NCI-H1105 (cell line): Measurements from ENCODE around the gene MAP1A.

ENCODE experiments used
- DNase-seq: peaks from one replicate; lab custom pipeline; 2025; lab: John Stamatoyannopoulos, UW

MAP1A gene

DNA sequence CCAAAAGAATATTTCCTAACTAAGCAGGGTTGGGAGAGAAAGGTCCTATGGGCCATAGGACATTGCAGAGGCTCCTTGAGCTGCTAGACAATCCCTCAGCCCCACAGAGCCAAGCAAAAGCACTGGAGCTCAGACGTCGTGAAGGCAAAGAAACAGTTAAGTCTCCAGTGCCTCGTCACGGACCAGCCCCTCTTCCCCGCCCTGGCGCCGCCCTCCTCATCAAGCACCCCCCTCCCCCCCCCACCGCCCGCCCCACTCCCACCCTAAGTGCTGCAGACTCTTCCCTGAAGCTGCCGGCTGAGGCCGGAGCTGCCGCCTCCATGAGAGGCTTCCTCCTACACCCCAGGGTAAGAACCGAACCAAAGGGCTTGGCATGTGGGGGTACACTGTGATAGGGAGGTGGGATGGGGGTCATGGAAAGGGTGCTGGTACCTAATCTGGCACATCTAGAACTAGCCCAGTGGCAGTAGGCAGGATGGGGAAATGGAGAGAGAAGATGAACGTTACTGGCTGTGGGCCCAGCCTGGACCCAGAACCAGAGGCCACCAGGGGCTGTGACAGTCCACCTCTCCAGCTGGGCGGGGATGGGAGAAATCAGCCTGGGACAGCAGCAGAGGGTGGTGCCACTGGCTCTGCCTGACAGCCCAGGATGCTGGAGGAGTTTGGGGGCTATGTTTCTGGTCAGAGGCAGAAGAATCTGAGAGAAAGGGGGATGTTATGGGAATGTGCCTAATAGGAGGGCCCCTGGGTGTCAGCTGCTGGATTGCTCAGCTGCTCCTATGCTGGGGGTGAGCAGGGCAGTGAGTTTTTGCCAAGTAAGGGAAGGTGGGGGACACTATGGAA, at the start of gene MAP1A:
MAP1A (plus strand) TSS at position 255 of the 843 bp plus-strand sequence. CDS start 3,866 bp downstream, outside the sequence.
- peak; percentile 19 for DNase-seq

DNA sequence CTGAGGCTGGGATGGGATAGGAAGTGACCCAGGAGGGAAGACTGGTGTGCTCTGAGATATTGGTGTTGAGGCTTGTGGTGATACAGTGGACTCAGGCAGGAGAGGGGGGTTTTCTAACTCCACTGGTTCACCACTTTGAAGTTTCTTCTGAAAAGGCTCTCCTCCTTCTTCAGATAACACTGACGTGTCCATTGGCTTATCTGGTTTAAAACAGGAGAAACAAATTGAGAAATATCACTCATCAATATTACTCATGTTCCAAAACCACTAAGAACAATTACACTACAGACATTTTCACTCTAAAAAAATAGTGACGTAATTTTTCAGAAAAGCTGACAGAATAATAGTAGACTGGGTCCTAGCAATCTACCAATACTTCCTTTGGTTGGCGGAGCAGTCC, 47.5 kb upstream of the MAP1A start:
- DNase-seq, result no peak

- DNase-seq, result no peak
Measured at GRCh38 chr15:43471975-43472374, 45.4 kb upstream of the MAP1A start.

DNA sequence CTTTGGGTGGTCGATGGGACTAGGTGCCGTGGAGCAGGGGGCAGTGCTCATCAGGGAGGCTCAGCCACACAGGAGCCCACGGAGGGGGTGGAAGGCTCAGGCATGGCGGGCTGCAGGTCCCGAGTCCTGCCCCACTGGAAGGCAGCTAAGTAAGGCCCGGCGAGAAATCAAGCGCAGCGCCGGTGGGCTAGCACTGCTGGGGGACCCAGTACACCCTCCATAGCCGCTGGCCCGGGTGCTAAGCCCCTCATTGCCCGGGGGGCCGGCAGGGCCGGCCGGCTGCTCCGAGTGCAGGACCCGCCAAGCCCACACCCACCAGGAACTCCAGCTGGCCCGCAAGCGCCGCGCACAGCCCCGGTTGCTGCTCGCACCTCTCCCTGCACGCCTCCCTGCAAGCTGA, 43.5 kb upstream of the MAP1A start:
- no peak for DNase-seq

- no peak for DNase-seq
Measured at GRCh38 chr15:43483297-43484128, 33.9 kb upstream of the MAP1A start.

DNA sequence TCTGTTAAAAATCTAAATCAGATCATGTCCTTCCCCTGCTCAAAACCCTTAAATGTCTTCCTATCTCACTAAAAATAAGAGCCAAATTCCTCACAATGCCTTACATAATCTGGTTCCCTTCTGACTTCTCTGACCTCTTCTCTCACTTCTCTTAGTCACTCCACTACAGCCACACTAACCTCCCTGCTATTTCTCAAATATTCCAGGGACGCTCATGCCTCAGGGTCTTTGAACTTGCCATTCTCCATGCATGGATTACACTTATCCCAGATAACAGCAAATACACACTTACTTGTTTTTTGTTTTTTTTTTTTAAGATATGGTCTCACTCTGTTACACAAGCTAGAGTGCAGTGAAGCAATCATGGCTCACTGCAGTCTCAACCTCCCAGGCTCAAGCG, 33.0 kb upstream of the MAP1A start:
- no peak for DNase-seq

DNA sequence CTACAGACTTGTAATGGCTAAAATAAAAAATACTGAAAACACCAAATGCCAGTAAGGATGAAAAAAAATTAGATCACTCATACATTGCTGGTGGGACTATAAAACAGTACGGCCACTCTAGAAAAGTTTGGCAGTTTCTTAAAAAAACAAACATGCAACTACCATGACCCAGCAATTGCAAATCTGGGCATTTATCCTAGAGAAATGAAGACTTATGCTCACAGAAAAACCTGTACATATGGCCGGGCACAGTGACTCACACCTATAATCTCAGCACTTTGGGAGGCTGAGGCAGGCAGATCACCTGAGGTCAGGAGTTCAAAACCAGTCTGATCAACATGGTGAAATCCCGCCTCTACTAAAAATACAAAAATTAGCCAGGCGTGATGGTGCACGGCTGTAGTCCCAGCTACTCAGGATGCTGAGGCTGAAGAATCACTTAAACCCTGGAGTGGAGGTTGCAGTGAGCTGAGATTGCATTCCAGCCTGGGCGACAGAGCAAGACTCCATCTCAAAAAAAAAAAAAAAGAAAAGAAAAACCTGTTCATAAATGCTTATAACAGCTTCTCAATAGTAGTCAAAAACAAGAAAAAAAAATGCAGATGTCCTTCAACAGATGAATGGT, 30.0 kb upstream of the MAP1A start:
- no peak for DNase-seq

GRCh38 chr15:43488790-43489189, 28.6 kb upstream of the MAP1A start:
- DNase-seq, result no peak

DNA sequence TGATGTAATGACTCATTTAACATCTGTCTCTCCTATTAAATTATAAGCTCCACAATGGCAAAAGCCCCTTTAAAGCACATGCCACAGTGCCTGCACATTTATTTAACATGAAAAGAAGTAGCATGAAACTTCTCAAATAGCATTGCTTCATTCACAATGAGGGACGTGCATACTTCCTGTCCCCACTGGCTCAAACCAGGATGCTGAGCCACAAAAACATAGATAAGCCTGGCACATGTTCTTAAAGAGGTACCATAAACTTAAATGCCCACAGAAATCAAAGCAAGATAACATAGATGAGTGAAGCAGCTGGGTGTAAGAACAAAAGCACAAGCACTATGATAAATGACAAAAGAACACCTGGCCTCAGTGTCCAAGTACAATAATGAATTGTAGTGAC, 28.2 kb upstream of the MAP1A start:
- no peak for DNase-seq

GRCh38 chr15:43492266-43492665, 25.1 kb upstream of the MAP1A start:
- no peak for DNase-seq

- DNase-seq, result peak; percentile 86
Measured at GRCh38 chr15:43492673-43493601, 24.5 kb upstream of the MAP1A start, which contains the start of gene TP53BP1. TP53BP1 (minus strand) TSS chr15:43493156; CDS start chr15:43493043, 113 bp downstream.

DNA sequence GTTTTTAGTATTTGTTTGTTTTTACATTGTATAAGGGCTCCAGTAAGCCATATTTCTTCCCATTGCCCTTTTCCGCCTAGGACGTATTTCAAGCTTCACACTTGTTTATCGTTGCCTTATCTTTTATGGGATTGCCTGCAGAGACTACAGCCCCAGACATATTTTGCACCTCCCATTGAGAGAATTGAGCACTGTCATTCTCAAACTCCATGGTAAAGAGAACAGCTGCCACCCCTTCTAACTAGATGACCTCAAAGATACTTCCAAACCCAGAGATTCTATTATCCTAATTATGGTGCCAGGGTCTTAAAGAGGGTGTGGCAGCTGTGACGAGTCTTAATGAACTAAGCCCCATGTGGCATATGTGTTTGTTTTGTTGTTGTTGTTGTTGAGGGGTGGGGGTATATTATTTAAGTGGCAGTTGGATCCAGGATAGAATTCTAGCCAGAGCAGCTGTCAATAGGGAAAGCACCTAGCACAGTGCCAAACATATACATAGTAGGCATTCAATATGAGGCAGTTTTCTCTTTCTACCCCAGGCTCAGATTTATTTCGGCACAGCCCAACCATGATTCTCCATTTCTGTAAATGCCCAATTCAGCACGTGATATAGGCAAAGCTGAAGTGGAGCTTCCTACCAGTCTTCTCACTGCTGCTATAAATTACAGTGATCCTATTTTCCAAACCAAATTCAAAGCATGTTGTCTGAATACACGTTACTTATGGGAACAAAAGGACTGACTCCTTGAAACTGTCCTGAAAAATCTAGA, 23.5 kb upstream of the MAP1A start:
- DNase-seq, result no peak

DNA sequence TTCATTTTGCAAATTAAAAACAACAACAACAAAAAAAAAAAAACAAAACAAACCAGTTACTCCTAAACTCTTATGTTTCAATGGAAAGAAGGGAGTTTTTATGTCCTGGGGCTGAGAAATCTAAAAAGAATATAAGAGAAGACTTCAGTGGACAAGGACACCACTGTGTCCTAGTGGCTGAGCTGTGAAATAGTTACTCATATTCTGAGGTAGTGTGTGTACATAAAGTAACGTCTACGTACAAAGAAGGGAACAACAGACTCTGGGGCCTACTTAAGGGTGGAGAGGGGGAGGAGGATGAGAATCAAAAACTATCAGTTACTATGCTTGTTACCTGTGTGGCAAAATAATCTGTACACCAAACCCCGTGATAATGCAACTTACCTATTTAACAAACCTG, 18.4 kb upstream of the MAP1A start:
- no peak for DNase-seq

- DNase-seq, result no peak
Measured at GRCh38 chr15:43499635-43500034, 17.8 kb upstream of the MAP1A start.

GRCh38 chr15:43505738-43506137, 11.7 kb upstream of the MAP1A start:
- DNase-seq, result no peak

- no peak for DNase-seq
Measured at GRCh38 chr15:43508421-43508820, 9.0 kb upstream of the MAP1A start.

DNA sequence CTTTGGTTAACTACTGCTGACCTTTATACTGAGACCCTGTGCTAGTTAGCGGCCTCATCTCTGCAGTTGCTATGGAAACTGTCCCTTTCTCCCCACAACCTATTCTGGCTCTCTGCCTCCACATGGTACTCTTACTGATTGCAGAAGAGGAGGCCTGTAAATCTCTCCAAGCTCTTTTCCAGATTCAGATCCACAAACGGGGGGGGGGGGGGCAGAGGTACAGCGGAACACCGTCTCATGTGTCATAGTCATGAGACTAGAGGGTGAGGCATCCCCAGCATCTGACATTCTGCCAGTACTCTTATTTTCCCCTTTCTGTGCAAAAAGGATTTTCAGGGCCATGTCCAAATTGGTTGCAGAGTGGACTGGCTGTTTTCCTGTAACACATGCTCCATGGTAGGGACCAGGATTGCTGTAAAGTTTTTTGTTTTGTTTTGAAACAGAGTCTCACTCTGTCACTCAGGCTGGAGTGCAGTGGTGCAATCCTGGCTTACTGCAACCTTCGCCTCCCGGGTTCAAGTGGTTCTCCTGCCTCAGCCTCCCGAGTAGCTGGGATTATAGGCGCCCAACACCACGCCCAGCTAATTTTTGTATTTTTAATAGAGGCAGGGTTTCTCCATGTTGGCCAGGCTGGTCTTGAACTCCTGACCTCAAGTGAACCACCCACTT, 8.3 kb upstream of the MAP1A start:
- peak; percentile 17 for DNase-seq

GRCh38 chr15:43509660-43510199, 7.7 kb upstream of the MAP1A start:
- DNase-seq, result no peak

DNA sequence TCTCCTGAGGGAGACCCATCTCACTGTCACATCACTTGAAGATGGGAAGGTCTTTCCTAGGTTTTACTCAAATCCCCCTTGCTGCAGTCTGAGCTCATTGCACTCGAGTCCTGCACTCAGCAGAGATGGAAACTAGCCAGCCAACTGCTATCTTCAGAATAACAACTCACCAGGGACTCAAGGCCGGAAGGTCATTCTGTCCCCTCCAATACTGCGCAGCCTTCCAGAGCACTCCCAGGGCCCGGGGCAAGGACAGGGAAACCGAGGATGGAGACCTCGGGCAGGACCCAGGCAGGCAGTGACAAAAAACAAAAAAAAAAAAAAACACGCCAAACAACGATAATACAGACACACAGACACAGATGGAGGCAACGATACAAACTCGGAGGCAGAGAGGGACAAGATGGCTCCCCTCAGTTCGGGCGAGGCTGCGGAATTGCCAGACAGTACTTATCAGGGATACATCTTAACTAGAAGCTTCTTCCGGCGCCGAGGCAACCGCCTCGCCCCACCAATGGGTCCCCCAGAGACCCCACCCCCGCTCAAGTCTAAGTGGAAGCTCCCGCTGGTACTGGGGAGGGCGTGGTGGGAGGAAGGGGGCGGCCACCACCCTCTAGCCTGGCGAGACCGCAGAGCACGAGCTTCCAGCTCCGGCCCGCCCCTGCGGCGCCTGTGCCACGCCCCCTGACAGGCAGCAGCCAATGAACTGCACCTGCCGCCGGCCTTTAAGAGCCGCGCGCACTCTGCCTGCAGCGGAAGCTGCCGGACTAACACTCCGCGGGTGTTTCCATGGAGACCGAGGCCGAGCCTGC, 7.0 kb upstream of the MAP1A start:
- peak; percentile 93 for DNase-seq
